NCI-H146 treated with DMSO at 0.1 percent for 48 hours (cell line): ENCODE data around the gene SLC5A6.

Experiments
- DNase-seq: peaks from one replicate; lab custom pipeline; 2025; ENCODE audit not compliant: unreplicated experiment; lab: John Stamatoyannopoulos, UW

The SLC5A6 gene

GRCh38 chr2:27237341-27237945 lies 25.4 kb upstream of the SLC5A6 start:
- DNase-seq = no peak

GRCh38 chr2:27236626-27237025 lies 24.6 kb upstream of the SLC5A6 start:
- no peak for DNase-seq

- no peak for DNase-seq
These were observed 24.1 kb upstream of the SLC5A6 start for GRCh38 chr2:27236136-27236535.

- DNase-seq = no peak
These were observed 21.3 kb upstream of the SLC5A6 start for GRCh38 chr2:27233341-27233740.

GRCh38 chr2:27231921-27232320 lies 19.9 kb upstream of the SLC5A6 start:
- no peak for DNase-seq

- no peak for DNase-seq
These were observed 15.4 kb upstream of the SLC5A6 start for GRCh38 chr2:27227501-27227900.

GRCh38 chr2:27225526-27225925 lies 13.5 kb upstream of the SLC5A6 start:
- DNase-seq = no peak

GRCh38 chr2:27223416-27223815 lies 11.3 kb upstream of the SLC5A6 start:
- no peak for DNase-seq

GRCh38 chr2:27222407-27222806 lies 10.3 kb upstream of the SLC5A6 start:
- DNase-seq = no peak

GRCh38 chr2:27221166-27221565 lies 9.1 kb upstream of the SLC5A6 start:
- no peak for DNase-seq

- no peak for DNase-seq
These were observed 8.0 kb upstream of the SLC5A6 start for GRCh38 chr2:27220091-27220490.

- DNase-seq = no peak
These were observed 7.0 kb upstream of the SLC5A6 start for GRCh38 chr2:27219091-27219490.

- no peak for DNase-seq
These were observed 6.5 kb upstream of the SLC5A6 start for GRCh38 chr2:27218614-27219013.

GRCh38 chr2:27217173-27218121 lies 5.4 kb upstream of the SLC5A6 start, which contains the start of gene CAD:
CAD (plus strand) TSS chr2:27217369; CDS start chr2:27217552, 183 bp downstream.
- peak; percentile 67 for DNase-seq

- DNase-seq = no peak
These were observed 4.5 kb upstream of the SLC5A6 start for GRCh38 chr2:27216416-27217137.

GRCh38 chr2:27214941-27215340 lies 2.9 kb upstream of the SLC5A6 start:
- no peak for DNase-seq

GRCh38 chr2:27212626-27213471 lies 781 bp upstream of the SLC5A6 start:
- DNase-seq = peak; percentile 38

GRCh38 chr2:27211241-27211942 lies 676 bp downstream of the SLC5A6 start:
- DNase-seq = peak; percentile 70

GRCh38 chr2:27209621-27210401 lies 2.3 kb downstream of the SLC5A6 start:
- DNase-seq = no peak
